Activated CD8-positive, alpha-beta memory T cell treated with anti-CD3 and anti-CD28 coated beads, Interleukin-2, amount 50 U/mL, for 1 hour (primary cell): Measurements from ENCODE around the gene LRP8.
A peak's percentile ranks its signal among the peaks of the same experiment; 100 is the strongest.

Experiments used
- DNase-seq: peaks from one replicate; pipeline ENCODE4 v3.0.0-alpha.2; 2020; ENCODE audit errors: extremely low read depth

LRP8 gene

GRCh38 chr1:53328009-53328461 is at the start of gene LRP8:
TSS of gene LRP8 (minus strand) at chr1:53328070. CDS start at chr1:53327912, 158 bp downstream.
- peak; percentile 28 for DNase-seq

GRCh38 chr1:53377438-53377841 is 49.6 kb upstream of the LRP8 start:
- DNase-seq, result no peak

GRCh38 chr1:53376742-53377437 is 49.0 kb upstream of the LRP8 start:
- DNase-seq, result no peak

GRCh38 chr1:53376041-53376461 is 48.2 kb upstream of the LRP8 start:
- no peak for DNase-seq

GRCh38 chr1:53375440-53375839 is 47.6 kb upstream of the LRP8 start:
- no peak for DNase-seq

- DNase-seq, result no peak
Measured at GRCh38 chr1:53373246-53373645, 45.4 kb upstream of the LRP8 start.

- no peak for DNase-seq
Measured at GRCh38 chr1:53372501-53372951, 44.7 kb upstream of the LRP8 start.

GRCh38 chr1:53371851-53372250 is 44.0 kb upstream of the LRP8 start:
- DNase-seq, result no peak

GRCh38 chr1:53371121-53371666 is 43.3 kb upstream of the LRP8 start:
- DNase-seq, result no peak

GRCh38 chr1:53370369-53370961 is 42.6 kb upstream of the LRP8 start:
- no peak for DNase-seq

- no peak for DNase-seq
Measured at GRCh38 chr1:53369761-53370160, 41.9 kb upstream of the LRP8 start.

- no peak for DNase-seq
Measured at GRCh38 chr1:53369034-53369750, 41.3 kb upstream of the LRP8 start.

- no peak for DNase-seq
Measured at GRCh38 chr1:53368314-53369033, 40.6 kb upstream of the LRP8 start.

GRCh38 chr1:53367503-53368313 is 39.8 kb upstream of the LRP8 start:
- DNase-seq, result no peak

GRCh38 chr1:53366901-53367502 is 39.1 kb upstream of the LRP8 start:
- no peak for DNase-seq

GRCh38 chr1:53365437-53366063 is 37.7 kb upstream of the LRP8 start:
- no peak for DNase-seq

- no peak for DNase-seq
Measured at GRCh38 chr1:53362851-53363642, 35.2 kb upstream of the LRP8 start.

- DNase-seq, result no peak
Measured at GRCh38 chr1:53362270-53362669, 34.4 kb upstream of the LRP8 start.

- no peak for DNase-seq
Measured at GRCh38 chr1:53361541-53361961, 33.7 kb upstream of the LRP8 start.
